ENCODE results near the gene ZNF385B. TPM values are rescaled to one million over a fixed set of nuclear protein-coding genes. Genes with fewer than 3 reads are reported as not detected.

Gene ZNF385B
- total RNA-seq, 1 experiment from 2014 or later, result 9.3 TPM

- Histone ChIP-seq H3K36me3 (ENCODE audit: control insufficient read depth in 1 of 2, insufficient read depth in 2 of 2, low read length in 2 of 2) (no peaks in the 10 kb centered on the region), H3K4me3 (replicated peaks in 1 of 2; ENCODE audit: low read depth in 1 of 2, low read length in 2 of 2) (no peak overlapping the region), H2AFZ (ENCODE audit: low read depth, low read length, poor library complexity, severe bottlenecking) (no peak overlapping the region), H3K4me1 (ENCODE audit: control insufficient read depth in 1 of 2, insufficient read depth in 2 of 2, low read length in 2 of 2) (peaks cover 0 to 8% of the 10 kb centered on the region in 2 experiments; a peak in 1 of 4 replicates), H4K20me1 (ENCODE audit: insufficient read depth) (no peaks in the 10 kb centered on the region), H3K27ac (ENCODE audit: low read depth, low read length) (no peak overlapping the region), H3K9me2 (ENCODE audit: insufficient read depth) (no peaks in the 10 kb centered on the region), H3K79me2 (ENCODE audit: insufficient read depth, low read length) (no peaks in the 10 kb centered on the region), H3K4me2 (ENCODE audit: low read length) (no peak overlapping the region), H3K9ac (ENCODE audit: low read length) (no peak overlapping the region), H3K9me3 (ENCODE audit: control insufficient read depth in 1 of 2, insufficient read depth in 1 of 2, low read depth in 1 of 2, low read length in 2 of 2) (no peaks in the 10 kb centered on the region), H3K27me3 (ENCODE audit: insufficient read depth, low read length) (no peaks in the 10 kb centered on the region)
- ChIA-PET RAD21 (ENCODE audit: low non-redundant PET in 1 of 2, low total read pairs in 2 of 2, uncharacterized antibody in 2 of 2, unreplicated experiment in 2 of 2) (no interaction called here), POLR2A (no interaction called here), CTCF (no interaction called here)
- intact Hi-C loops (cut with micrococcal nuclease), result no loop called here
- ATAC-seq, result no peak
- no peak for TF ChIP-seq ELF1 (IDR thresholded peaks at IDR 0.05; ENCODE audit: borderline replicate concordance, low read depth)
- DNase-seq (ENCODE audit: low read depth, low spot score), result no peak
- no TSS peak for BruUV-seq (replicated peaks)
These were observed 391.3 kb downstream of the ZNF385B start for GRCh38 chr2:179470089-179470488.

GRCh38 chr2:179467960-179468359 is 393.5 kb downstream of the ZNF385B start:
- no peaks in the 10 kb centered on the region for H3K36me3 ChIP-seq (ENCODE audit: control insufficient read depth in 1 of 2, insufficient read depth in 2 of 2, low read length in 2 of 2)
- no peaks in the 10 kb centered on the region for H3K27me3 ChIP-seq (ENCODE audit: insufficient read depth, low read length)
- ChIA-PET RAD21 (ENCODE audit: low non-redundant PET in 1 of 2, low total read pairs in 2 of 2, uncharacterized antibody in 2 of 2, unreplicated experiment in 2 of 2) (no interaction called here), CTCF (interaction anchor here (0.8 kb wide), 1 partner anchor 20 kb away, joined by 3 read pairs; no protein-coding TSS in a partner anchor), POLR2A (no interaction called here)
- no peaks in the 10 kb centered on the region for H3K9me2 ChIP-seq (ENCODE audit: insufficient read depth)
- intact Hi-C loops (cut with micrococcal nuclease), result no loop called here
- H4K20me1 ChIP-seq (ENCODE audit: insufficient read depth), result no peaks in the 10 kb centered on the region
- H3K79me2 ChIP-seq (ENCODE audit: insufficient read depth, low read length), result no peaks in the 10 kb centered on the region
- TF ChIP-seq TCF7L2 (IDR thresholded peaks at IDR 0.05; ENCODE audit: borderline replicate concordance, extremely low read depth, insufficient read depth, insufficient read length) (no peak), CTCF (IDR thresholded peaks at IDR 0.05 in 2 of 3, conservative IDR thresholded peaks at IDR 0.05 in 1 of 3; ENCODE audit: borderline replicate concordance in 1 of 3, insufficient read depth in 1 of 3, low read depth in 2 of 3, low read length in 2 of 3) (no peak), ELF1 (IDR thresholded peaks at IDR 0.05; ENCODE audit: borderline replicate concordance, low read depth) (no peak), ZBTB33 (IDR thresholded peaks at IDR 0.05; ENCODE audit: extremely low read depth, insufficient replicate concordance, low read length) (no peak), JUND (IDR thresholded peaks at IDR 0.05) (no peak)
- H3K9ac ChIP-seq (ENCODE audit: low read length), result no peak overlapping the region
- no peak for ATAC-seq
- DNase-seq (ENCODE audit: low read depth, low spot score), result no peak
- BruUV-seq (replicated peaks), result no TSS peak
- H2AFZ ChIP-seq (ENCODE audit: low read depth, low read length, poor library complexity, severe bottlenecking), result no peak overlapping the region
- peaks cover 0 to 8% of the 10 kb centered on the region in 2 experiments; a peak in 1 of 4 replicates for H3K4me1 ChIP-seq (ENCODE audit: control insufficient read depth in 1 of 2, insufficient read depth in 2 of 2, low read length in 2 of 2)
- H3K27ac ChIP-seq (ENCODE audit: low read depth, low read length), result no peak overlapping the region
- H3K4me2 ChIP-seq (ENCODE audit: low read length), result no peak overlapping the region
- H3K9me3 ChIP-seq (ENCODE audit: control insufficient read depth in 1 of 2, insufficient read depth in 1 of 2, low read depth in 1 of 2, low read length in 2 of 2), result no peaks in the 10 kb centered on the region
- H3K4me3 ChIP-seq (replicated peaks in 1 of 2; ENCODE audit: low read depth in 1 of 2, low read length in 2 of 2), result no peak overlapping the region

Data from HCT116 (cell line).